RPMI8226 (cell line): Measurements from ENCODE around the gene FAM210B.
"Not testable (repeated sequence)": the region's sequence is repeated elsewhere in the genome, so short reads cannot be mapped to it uniquely, and the experiment has no call there.

Experiments
- DNase-seq: peaks from one replicate; pipeline ENCODE4 v3.0.0-alpha.2; 2015

FAM210B gene

GRCh38 chr20:56361900-56362299 lies 3.1 kb downstream of the FAM210B start:
- no peak for DNase-seq

- DNase-seq: no peak
Measured at GRCh38 chr20:56362833-56363413, 4.1 kb downstream of the FAM210B start.

GRCh38 chr20:56363491-56363890 lies 4.7 kb downstream of the FAM210B start:
- no peak for DNase-seq

GRCh38 chr20:56368351-56369134 lies 9.8 kb downstream of the FAM210B start:
- no peak for DNase-seq

- no peak for DNase-seq
Measured at GRCh38 chr20:56369179-56369578, 10.4 kb downstream of the FAM210B start.

GRCh38 chr20:56371977-56372376 lies 13.2 kb downstream of the FAM210B start:
- no peak for DNase-seq

- no peak for DNase-seq
Measured at GRCh38 chr20:56372850-56373249, 14.1 kb downstream of the FAM210B start.

- DNase-seq: no peak
Measured at GRCh38 chr20:56373942-56374341, 15.2 kb downstream of the FAM210B start.

- no peak for DNase-seq
Measured at GRCh38 chr20:56376331-56376730, 17.6 kb downstream of the FAM210B start.

- no peak for DNase-seq
Measured at GRCh38 chr20:56378386-56378785, 19.6 kb downstream of the FAM210B start.

GRCh38 chr20:56380375-56380774 lies 21.6 kb downstream of the FAM210B start:
- no peak for DNase-seq

GRCh38 chr20:56381501-56381900 lies 22.7 kb downstream of the FAM210B start:
- DNase-seq: no peak

- no peak for DNase-seq
Measured at GRCh38 chr20:56382696-56383095, 23.9 kb downstream of the FAM210B start.

- DNase-seq: no peak
Measured at GRCh38 chr20:56383334-56383733, 24.6 kb downstream of the FAM210B start.

GRCh38 chr20:56385130-56385529 lies 26.4 kb downstream of the FAM210B start:
- no peak for DNase-seq

- no peak for DNase-seq
Measured at GRCh38 chr20:56386219-56386618, 27.4 kb downstream of the FAM210B start.

- no peak for DNase-seq
Measured at GRCh38 chr20:56388882-56389281, 30.1 kb downstream of the FAM210B start.

- no peak for DNase-seq
Measured at GRCh38 chr20:56389807-56390206, 31.0 kb downstream of the FAM210B start.

GRCh38 chr20:56390396-56390795 lies 31.6 kb downstream of the FAM210B start:
- not testable (repeated sequence) for DNase-seq

- no peak for DNase-seq
Measured at GRCh38 chr20:56391037-56391436, 32.3 kb downstream of the FAM210B start.

- no peak for DNase-seq
Measured at GRCh38 chr20:56391596-56392131, 32.9 kb downstream of the FAM210B start.

- DNase-seq: peak; percentile 98
Measured at GRCh38 chr20:56392132-56392880, 33.5 kb downstream of the FAM210B start, which contains the start of the genes AURKA and CSTF1. Gene AURKA, minus strand, starts transcription at chr20:56392215. Its CDS starts 4,018 bp downstream, at chr20:56388197. Gene CSTF1, plus strand, starts transcription at chr20:56392645. Its CDS starts 2,908 bp downstream, at chr20:56395553.

GRCh38 chr20:56392881-56393482 lies 34.2 kb downstream of the FAM210B start:
- peak; percentile 13 for DNase-seq
